Fibroblast of skin of back (primary cell): ENCODE measurements around the gene FPR1.

ENCODE experiments used
- DNase-seq: peaks from one replicate; pipeline ENCODE4 v3.0.0-alpha.2; 2013

Gene FPR1

GRCh38 chr19:51703575-51704515 is 47.8 kb downstream of the FPR1 start:
- DNase-seq, result peak; percentile 91

GRCh38 chr19:51702825-51703574 is 48.7 kb downstream of the FPR1 start:
- no peak for DNase-seq

GRCh38 chr19:51702103-51702824 is 49.4 kb downstream of the FPR1 start:
- no peak for DNase-seq

- no peak for DNase-seq
Measured at GRCh38 chr19:51701468-51702100, 50.1 kb downstream of the FPR1 start.

GRCh38 chr19:51699170-51699569 is 52.5 kb downstream of the FPR1 start:
- DNase-seq, result no peak

GRCh38 chr19:51698296-51698695 is 53.4 kb downstream of the FPR1 start:
- peak; percentile 52 for DNase-seq

- DNase-seq, result no peak
Measured at GRCh38 chr19:51697169-51697776, 54.4 kb downstream of the FPR1 start.

GRCh38 chr19:51696606-51697005 is 55.1 kb downstream of the FPR1 start:
- DNase-seq, result no peak
